Inflammatory macrophage (primary cell): Measurements from ENCODE around the gene PCNX4.

Experiments used
- DNase-seq, 2 donors: peaks; one replicate each; pipeline ENCODE4 v3.0.0-alpha.2; 2020 to 2022

PCNX4 gene

GRCh38 chr14:60210703-60211102, 119.0 kb downstream of the PCNX4 start:
- no peak for DNase-seq

GRCh38 chr14:60211153-60211552, 119.4 kb downstream of the PCNX4 start:
- DNase-seq: no peak

DNA sequence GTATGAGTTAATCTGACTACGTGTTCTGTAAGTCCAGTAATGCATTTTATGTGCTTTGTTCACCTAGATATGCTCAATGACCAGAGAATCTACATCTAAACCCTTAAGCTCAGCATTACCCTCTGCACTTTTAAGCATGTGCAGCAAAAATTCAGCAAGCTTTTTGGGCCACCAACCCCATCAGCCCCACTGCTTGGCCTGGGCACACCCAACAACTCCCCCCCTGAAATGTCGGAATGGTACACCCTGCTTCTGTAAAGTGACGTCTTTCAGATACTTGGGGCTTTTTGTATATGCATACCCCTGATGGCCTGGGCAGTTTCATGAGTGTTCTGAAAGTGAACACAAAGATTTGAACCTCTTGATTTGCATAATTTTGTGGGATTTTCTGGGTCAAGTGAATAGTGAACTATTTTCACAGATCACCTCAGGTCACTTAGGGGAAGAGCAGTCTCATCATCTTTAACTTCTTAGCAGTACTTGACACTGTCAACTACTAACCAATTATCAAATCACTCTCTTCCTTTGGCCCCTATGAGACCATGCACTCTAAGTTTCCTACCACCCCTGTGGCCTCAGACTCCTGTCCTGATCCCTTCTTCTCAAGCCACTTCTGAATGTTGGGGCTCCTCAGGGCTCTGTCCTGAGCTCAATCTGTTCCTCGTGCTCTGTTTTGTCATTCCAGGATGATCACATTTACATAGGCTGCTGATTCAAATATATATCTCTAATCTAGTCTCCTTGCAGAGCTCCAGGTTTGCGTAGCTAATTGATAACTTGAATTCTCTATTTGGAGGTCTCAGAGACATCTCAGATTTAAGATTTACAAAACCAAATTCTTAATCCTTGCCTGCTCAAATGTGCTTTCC, 121.0 kb downstream of the PCNX4 start:
- DNase-seq: no peak

GRCh38 chr14:60214003-60214402, 122.3 kb downstream of the PCNX4 start:
- DNase-seq: no peak

- no peak for DNase-seq
These were observed 122.8 kb downstream of the PCNX4 start for GRCh38 chr14:60214415-60215126.

- DNase-seq: no peak
These were observed 123.4 kb downstream of the PCNX4 start for GRCh38 chr14:60215127-60215444.

DNA sequence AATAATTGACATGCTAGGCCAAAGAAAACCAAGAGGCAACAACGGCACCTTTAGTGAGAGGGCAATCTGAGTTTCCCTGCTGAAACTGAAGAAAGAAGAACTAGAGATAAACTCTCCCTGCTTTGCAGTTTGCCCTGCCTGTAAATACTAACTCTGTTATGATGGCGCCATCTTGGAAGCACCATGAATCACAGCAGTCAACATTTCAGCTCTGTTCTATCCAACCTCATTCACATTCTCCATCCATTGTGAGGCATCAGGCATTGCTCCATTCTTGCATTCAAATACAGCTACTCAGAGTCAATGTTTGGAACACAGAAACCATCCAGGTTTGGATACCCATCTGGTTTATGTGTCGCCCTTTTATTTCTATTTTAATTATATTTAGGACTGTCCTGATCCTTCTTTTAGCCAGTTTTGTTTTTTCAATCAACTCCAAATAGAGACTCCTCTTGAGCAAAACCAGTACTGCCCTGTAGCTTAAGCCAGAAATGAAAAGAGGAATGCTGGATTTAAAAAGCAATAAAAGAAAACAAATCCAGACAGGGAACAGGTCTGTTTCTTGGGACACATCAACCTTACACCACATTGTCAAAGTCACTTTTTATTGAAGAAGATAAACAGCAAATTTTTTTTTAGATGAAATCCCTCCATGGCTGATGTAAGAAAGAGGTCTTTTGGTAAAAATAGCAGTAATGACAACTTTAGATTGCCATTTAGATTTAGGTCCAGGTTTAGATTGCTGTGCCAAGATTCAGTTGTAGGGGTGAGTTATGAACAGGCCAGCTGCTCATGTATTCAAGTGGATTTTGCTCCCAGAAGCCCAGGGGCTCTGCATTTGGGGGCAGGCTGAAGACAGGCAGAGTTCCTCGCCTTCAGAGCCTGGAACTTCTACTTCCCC, 124.0 kb downstream of the PCNX4 start:
- DNase-seq: no peak

DNA sequence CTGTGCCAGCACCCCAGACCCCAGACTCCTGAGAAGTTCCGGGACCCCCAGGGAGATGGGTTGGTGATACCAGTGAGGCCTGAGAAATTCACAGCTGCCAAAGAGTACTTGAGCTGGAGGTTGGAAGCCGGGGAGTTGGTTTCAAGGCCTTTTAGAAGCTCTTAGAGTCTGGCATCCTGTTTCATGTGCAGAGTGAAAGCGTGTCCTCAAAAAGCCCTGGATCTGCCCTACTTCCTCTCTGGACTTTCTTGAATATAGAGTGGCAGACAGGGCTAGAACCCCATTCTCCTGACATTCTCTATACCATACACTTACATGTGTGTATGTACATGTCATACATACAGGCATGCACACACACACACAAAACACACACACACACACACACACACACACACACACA, 126.0 kb downstream of the PCNX4 start:
- no peak for DNase-seq
